Neural cell (in vitro differentiated cells): ENCODE measurements around the gene IL17B. TPM values are rescaled to one million over a fixed set of nuclear protein-coding genes. Genes with fewer than 3 reads are reported as not detected.

ENCODE experiments used
- H2AFZ ChIP-seq: fragments of 200-600, 300-800 bp; sonication (generic), shearing (Covaris generic); 2 replicates; pipeline ENCODE4 v1.6.0; 2014; ENCODE audit warnings: low read depth, mild to moderate bottlenecking, antibody characterized with exemption, low read length, moderate library complexity
- H3F3A ChIP-seq: fragments of 200-600 bp; shearing (Covaris generic); 2 replicates; pipeline ENCODE4 v1.6.1; 2016; ENCODE audit warnings: mild to moderate bottlenecking, moderate library complexity, mixed read lengths, antibody characterized with exemption, low read length; ENCODE audit not compliant: insufficient read depth, poor library complexity, severe bottlenecking
- H3K27ac ChIP-seq: fragments of 200-600, 300-800 bp; sonication (generic), shearing (Covaris generic); 2 replicates; pipeline ENCODE4 v1.5.1; 2014; ENCODE audit warnings: mild to moderate bottlenecking, low read length, moderate library complexity
- H3K27me3 ChIP-seq: fragments of 300-800, 200-600 bp; sonication (generic), shearing (Covaris generic); 2 replicates; pipeline ENCODE4 v1.6.0; 2014; ENCODE audit warnings: mild to moderate bottlenecking, low read depth, low read length, moderate library complexity; ENCODE audit not compliant: insufficient read depth
- H3K36me3 ChIP-seq: fragments of 300-800, 200-600 bp; sonication (generic), shearing (Covaris generic); 2 replicates; pipeline ENCODE4 v1.5.1; 2014; ENCODE audit warnings: mild to moderate bottlenecking, antibody characterized with exemption, low read length, moderate library complexity; ENCODE audit not compliant: insufficient read depth
- H3K4me2 ChIP-seq: fragments of 300-800, 200-600 bp; sonication (generic), shearing (Covaris generic); 2 replicates; pipeline ENCODE4 v1.6.0; 2014; ENCODE audit warnings: mild to moderate bottlenecking, low read length
- H3K4me3 ChIP-seq: fragments of 300-800, 200-600 bp; sonication (generic), shearing (Covaris generic); 2 replicates; pipeline ENCODE4 v1.5.1; 2014; ENCODE audit warnings: mild to moderate bottlenecking, low read length, moderate library complexity
- H3K79me2 ChIP-seq: fragments of 200-600 bp; shearing (Covaris generic); replicated peaks from 2 replicates; pipeline ENCODE4 v1.6.0; 2014; ENCODE audit warnings: mild to moderate bottlenecking, low read length, moderate library complexity; ENCODE audit not compliant: insufficient read depth
- H3K9ac ChIP-seq: fragments of 300-800, 200-600 bp; sonication (generic), shearing (Covaris generic); 2 replicates; pipeline ENCODE4 v1.6.1; 2016; ENCODE audit warnings: mild to moderate bottlenecking, low read length, mixed read lengths
- H3K9me2 ChIP-seq: fragments of 200-600 bp; shearing (Covaris generic); 2 replicates; pipeline ENCODE4 v1.6.1; 2016; ENCODE audit warnings: mild to moderate bottlenecking, low read length, mixed read lengths; ENCODE audit not compliant: insufficient read depth
- H3K9me3 ChIP-seq: fragments of 200-600, 300-800 bp; sonication (generic), shearing (Covaris generic); 2 replicates; pipeline ENCODE4 v1.6.1; 2016; ENCODE audit warnings: mild to moderate bottlenecking, mixed run types, low read length, moderate library complexity, mixed read lengths
- H4K20me1 ChIP-seq: fragments of 200-600 bp; shearing (Covaris generic); 2 replicates; pipeline ENCODE4 v1.6.1; 2016; ENCODE audit warnings: mild to moderate bottlenecking, mixed run types; ENCODE audit not compliant: insufficient read depth
- CTCF ChIP-seq: fragments of 450-650 bp; IDR thresholded peaks from 2 replicates; pipeline ENCODE4 v1.5.1; 2014; ENCODE audit warnings: antibody characterized with exemption, mild to moderate bottlenecking, moderate library complexity; ENCODE audit not compliant: poor library complexity, severe bottlenecking
- EP300 ChIP-seq: fragments of 450-650 bp; conservative IDR thresholded peaks from 2 replicates; pipeline ENCODE4 v1.6.1; 2014; ENCODE audit warnings: antibody characterized with exemption, mild to moderate bottlenecking, moderate library complexity; ENCODE audit not compliant: poor library complexity, severe bottlenecking
- EZH2 ChIP-seq: fragments of 200-600, 300-800 bp; shearing (Covaris generic), sonication (generic); IDR thresholded peaks from 2 replicates; pipeline ENCODE4 v1.6.1; 2014; ENCODE audit warnings: antibody characterized with exemption, low read length, borderline replicate concordance, mild to moderate bottlenecking; ENCODE audit not compliant: insufficient read depth, poor library complexity, severe bottlenecking
- MXI1 ChIP-seq: fragments of 450-650 bp; conservative IDR thresholded peaks from 2 replicates; pipeline ENCODE4 v1.6.1; 2014; ENCODE audit warnings: antibody characterized with exemption, mild to moderate bottlenecking; ENCODE audit not compliant: poor library complexity, severe bottlenecking
- POLR2AphosphoS5 ChIP-seq: IDR thresholded peaks from 2 replicates; pipeline ENCODE4 v1.6.1; 2012
- RAD21 ChIP-seq: fragments of 450-650 bp; conservative IDR thresholded peaks from 2 replicates; pipeline ENCODE4 v1.6.1; 2014; ENCODE audit warnings: antibody characterized with exemption, mild to moderate bottlenecking, moderate library complexity
- REST ChIP-seq: IDR thresholded peaks from 2 replicates; pipeline ENCODE4 v1.6.1; 2012; ENCODE audit warnings: borderline replicate concordance
- SMC3 ChIP-seq: fragments of 450-650 bp; conservative IDR thresholded peaks from 2 replicates; pipeline ENCODE4 v1.6.1; 2014; ENCODE audit warnings: antibody characterized with exemption, mild to moderate bottlenecking, moderate library complexity; ENCODE audit not compliant: poor library complexity
- TAF1 ChIP-seq: IDR thresholded peaks from 2 replicates; pipeline ENCODE4 v1.6.1; 2012; ENCODE audit warnings: low read depth
- polyA plus RNA-seq: library from polyadenylated mRNA; depleted of rRNA; stranded (reverse); fragments of >200 nt; gene quantifications from 2 replicates; pipeline ENCODE4 v1.2.3, GENCODE V29; 2014

IL17B gene
- polyA plus RNA-seq, 1 donor from 2014 or later = not detected

DNA sequence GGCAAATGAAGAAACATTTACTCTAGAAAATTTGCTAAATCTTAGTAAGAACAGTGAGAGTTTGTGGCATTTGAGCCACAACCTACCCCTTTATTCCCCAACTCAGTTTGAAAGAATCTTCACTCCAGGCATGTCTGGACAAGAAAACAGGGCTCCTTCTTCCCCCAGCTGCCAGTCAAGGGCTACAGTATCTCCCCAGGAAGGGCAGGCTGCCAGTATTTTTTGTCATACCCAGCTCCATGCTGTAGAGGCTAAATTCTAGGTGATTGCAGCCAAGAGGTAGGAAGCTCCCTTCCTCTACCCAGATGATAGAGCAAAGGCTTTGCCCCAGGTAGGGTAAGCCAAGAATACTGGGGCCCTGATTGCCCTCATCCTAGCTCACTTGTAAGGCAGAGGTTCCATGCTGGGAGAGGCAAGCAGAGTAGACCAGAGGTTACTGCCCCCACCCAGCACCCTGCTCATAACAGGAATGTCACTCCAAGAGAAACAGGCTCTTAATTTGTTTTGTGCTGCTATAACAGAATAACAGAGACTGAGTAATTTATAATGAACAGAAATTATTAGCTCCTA, 53.8 kb downstream of the IL17B start:
- Histone ChIP-seq H2AFZ (no peak overlapping the region), H3K27me3 (no peaks in the 10 kb centered on the region), H3K9me3 (no peaks in the 10 kb centered on the region), H3K27ac (no peak overlapping the region), H3K4me3 (no peak overlapping the region), H3K79me2 (no peaks in the 10 kb centered on the region), H4K20me1 (no peaks in the 10 kb centered on the region), H3K4me2 (no peak overlapping the region), H3K9me2 (no peaks in the 10 kb centered on the region), H3F3A (no peaks in the 10 kb centered on the region), H3K9ac (no peak overlapping the region), H3K36me3 (no peaks in the 10 kb centered on the region)
- no peak for TF ChIP-seq POLR2AphosphoS5
- TF ChIP-seq SMC3 = no peak
- no peak for TF ChIP-seq REST
- TF ChIP-seq MXI1 = no peak
- no peak for TF ChIP-seq TAF1
- TF ChIP-seq RAD21 = no peak
- no peak for TF ChIP-seq CTCF

- Histone ChIP-seq H3K4me3 (no peak overlapping the region), H3K9me3 (no peaks in the 10 kb centered on the region), H3K27me3 (no peaks in the 10 kb centered on the region), H3K9ac (no peak overlapping the region), H4K20me1 (no peaks in the 10 kb centered on the region), H3K27ac (no peak overlapping the region), H3K4me2 (no peak overlapping the region), H3F3A (no peaks in the 10 kb centered on the region), H3K9me2 (no peaks in the 10 kb centered on the region), H2AFZ (no peak overlapping the region), H3K79me2 (no peaks in the 10 kb centered on the region), H3K36me3 (no peaks in the 10 kb centered on the region)
- no peak for TF ChIP-seq EP300
- TF ChIP-seq REST = no peak
- TF ChIP-seq POLR2AphosphoS5 = no peak
- TF ChIP-seq TAF1 = no peak
- TF ChIP-seq MXI1 = no peak
- TF ChIP-seq RAD21 = no peak
- no peak for TF ChIP-seq SMC3
- TF ChIP-seq EZH2 = no peak
- no peak for TF ChIP-seq CTCF
These were observed 54.5 kb downstream of the IL17B start for GRCh38 chr5:149324641-149325040.
